GM12865 (cell line): ENCODE measurements around the gene ACP7.

Source experiments
- DNase-seq: peaks from one replicate; pipeline ENCODE4 v3.0.0; 2010; ENCODE audit warnings: low read depth
- H3K4me3 ChIP-seq: 2 replicates; pipeline ENCODE4 v1.5.1; 2011; ENCODE audit warnings: mild to moderate bottlenecking, low read depth, low read length, control low read depth
- CTCF ChIP-seq: IDR thresholded peaks from 2 replicates; pipeline ENCODE4 v1.5.1; 2011; ENCODE audit warnings: low read length, control low read depth, low read depth, inconsistent platforms; ENCODE audit not compliant: insufficient read depth; ENCODE audit errors: missing control alignments

The ACP7 gene

GRCh38 chr19:39137131-39137530 lies 53.0 kb downstream of the ACP7 start:
- no peak overlapping the region for H3K4me3 ChIP-seq
- no peak for DNase-seq
- TF ChIP-seq CTCF: no peak

- TF ChIP-seq CTCF: no peak
Measured at GRCh38 chr19:39138221-39139211, 54.3 kb downstream of the ACP7 start.

GRCh38 chr19:39139305-39139874 lies 55.2 kb downstream of the ACP7 start:
- no peak for DNase-seq
- H3K4me3 ChIP-seq: no peak overlapping the region
- TF ChIP-seq CTCF: no peak

More at GRCh38 chr19:39138221-39139211, 54.3 kb downstream of the ACP7 start:
- no peak for DNase-seq
- H3K4me3 ChIP-seq: no peak overlapping the region

GRCh38 chr19:39139971-39140453 lies 55.8 kb downstream of the ACP7 start:
- no peak for DNase-seq
- no peak for TF ChIP-seq CTCF
- no peak overlapping the region for H3K4me3 ChIP-seq

- no peak for DNase-seq
- TF ChIP-seq CTCF: no peak
- no peak overlapping the region for H3K4me3 ChIP-seq
Measured at GRCh38 chr19:39140594-39140993, 56.4 kb downstream of the ACP7 start.

GRCh38 chr19:39141929-39142328 lies 57.8 kb downstream of the ACP7 start:
- H3K4me3 ChIP-seq: no peak overlapping the region
- TF ChIP-seq CTCF: no peak
- no peak for DNase-seq
